ENCODE results near the gene ZBTB9. TPM values are rescaled to one million over a fixed set of nuclear protein-coding genes. Genes with fewer than 3 reads are reported as not detected.

ZBTB9 gene
- total and polyA plus RNA-seq, 5 donors from 2014 or later = 4.5 to 11.7 (median 7.2) TPM

DNA sequence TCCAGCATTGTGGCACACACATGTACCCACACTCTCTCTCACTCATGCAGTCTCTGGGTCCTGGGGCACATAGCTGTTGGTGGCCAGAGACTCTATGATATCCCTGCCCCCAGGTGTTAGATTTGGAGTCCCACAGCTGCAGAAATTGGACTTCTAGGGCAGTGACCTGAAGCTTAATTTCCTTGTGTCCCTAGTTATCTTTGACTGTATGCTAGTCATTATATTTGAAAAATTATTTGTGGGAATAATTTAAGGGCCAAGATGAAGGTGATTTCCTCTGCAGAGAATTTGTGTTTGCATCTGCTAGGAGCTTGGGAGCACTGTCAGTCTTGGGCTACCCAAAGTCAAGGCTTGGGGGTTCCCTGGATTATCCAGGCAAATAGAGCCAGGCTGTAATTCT lies 50.1 kb downstream of the ZBTB9 start:
- H3K4me1 ChIP-seq (ENCODE audit: control insufficient read depth, insufficient read depth, low read length, poor library complexity, severe bottlenecking) = no peaks in the 10 kb centered on the region
- H3K4me3 ChIP-seq (ENCODE audit: low read depth, low read length) = no peak overlapping the region
- no peaks in the 10 kb centered on the region for H3K9me3 ChIP-seq (ENCODE audit: control insufficient read depth in 2 of 2, low read length in 2 of 2)
- no peaks in the 10 kb centered on the region for H3K36me3 Mint-ChIP-seq
- no peaks in the 10 kb centered on the region for H3K27me3 ChIP-seq (ENCODE audit: control insufficient read depth, insufficient read depth, low read length)
- H3K27ac ChIP-seq (ENCODE audit: insufficient read depth, low read length, poor library complexity, severe bottlenecking) = no peak overlapping the region
- no peak overlapping the region for H3K4me3 Mint-ChIP-seq
- H3K36me3 ChIP-seq (ENCODE audit: control insufficient read depth, insufficient read depth, low read length) = no peaks in the 10 kb centered on the region
- H3K9me3 Mint-ChIP-seq = peaks cover 0 to 1% (median 0%) of the 10 kb centered on the region in 7 donors
- peaks cover 0 to 11% (median 7%) of the 10 kb centered on the region in 4 donors for H3K4me1 Mint-ChIP-seq
- peaks cover 15% of the 10 kb centered on the region for H3K27me3 Mint-ChIP-seq
- ATAC-seq (ENCODE audit: low read depth in 2 of 2) (no peak), DNase-seq (no peak)
- peak overlapping the region in 1 of 3 donors; percentile 28 for H3K27ac Mint-ChIP-seq

- no peak overlapping the region for H3K4me3 Mint-ChIP-seq
- H3K27me3 Mint-ChIP-seq = peaks cover 15% of the 10 kb centered on the region
- H3K27me3 ChIP-seq (ENCODE audit: control insufficient read depth, insufficient read depth, low read length) = no peaks in the 10 kb centered on the region
- H3K4me3 ChIP-seq (ENCODE audit: low read depth, low read length) = no peak overlapping the region
- H3K27ac ChIP-seq (ENCODE audit: insufficient read depth, low read length, poor library complexity, severe bottlenecking) = no peak overlapping the region
- no peaks in the 10 kb centered on the region for H3K36me3 ChIP-seq (ENCODE audit: control insufficient read depth, insufficient read depth, low read length)
- DNase-seq (no peak), ATAC-seq (ENCODE audit: low read depth in 2 of 2) (no peak)
- no peaks in the 10 kb centered on the region for H3K9me3 ChIP-seq (ENCODE audit: control insufficient read depth in 2 of 2, low read length in 2 of 2)
- H3K4me1 ChIP-seq (ENCODE audit: control insufficient read depth, insufficient read depth, low read length, poor library complexity, severe bottlenecking) = no peaks in the 10 kb centered on the region
- peaks cover 0 to 1% (median 0%) of the 10 kb centered on the region in 7 donors for H3K9me3 Mint-ChIP-seq
- no peak overlapping the region for H3K27ac Mint-ChIP-seq
- H3K4me1 Mint-ChIP-seq = peaks cover 0 to 13% (median 8%) of the 10 kb centered on the region in 4 donors
- H3K36me3 Mint-ChIP-seq = no peaks in the 10 kb centered on the region
These were observed 51.4 kb downstream of the ZBTB9 start for GRCh38 chr6:33505548-33506370.

Other genes starting within 250 kb of the ZBTB9 start
- gene HSD17B8, start 249.9 kb upstream of the ZBTB9 start, total RNA-seq = 8.8 TPM
- gene HSD17B8, start 249.9 kb upstream of the ZBTB9 start, polyA plus RNA-seq = 10 to 100 TPM; 33.3 to 53.9 (median 41.9) TPM
- 34.2 TPM for gene RING1, start 246.1 kb upstream of the ZBTB9 start, total RNA-seq
- 1 to 10 TPM; 4.9 to 6.3 (median 5.5) TPM for gene RING1, start 246.1 kb upstream of the ZBTB9 start, polyA plus RNA-seq
- gene VPS52, start 182.7 kb upstream of the ZBTB9 start, total RNA-seq = 70.6 TPM
- gene VPS52, start 182.7 kb upstream of the ZBTB9 start, polyA plus RNA-seq = 10 to 100 TPM; 12.4 to 17.4 (median 15.0) TPM
- gene RPS18, start 182.5 kb upstream of the ZBTB9 start, total RNA-seq = 2,198 TPM
- over 10,000 TPM in 1 of 4 donors, 1,000 to 10,000 TPM in 3; 7,008 to 10,525 (median 8,528) TPM for gene RPS18, start 182.5 kb upstream of the ZBTB9 start, polyA plus RNA-seq
- gene B3GALT4, start 177.5 kb upstream of the ZBTB9 start, total RNA-seq = 17.5 TPM
- 10 to 100 TPM; 27.5 to 35.9 (median 31.2) TPM for gene B3GALT4, start 177.5 kb upstream of the ZBTB9 start, polyA plus RNA-seq
- 31.5 TPM for gene WDR46, start 165.3 kb upstream of the ZBTB9 start, total RNA-seq
- gene WDR46, start 165.3 kb upstream of the ZBTB9 start, polyA plus RNA-seq = 10 to 100 TPM; 50.6 to 54.0 (median 52.0) TPM
- 20.0 TPM for gene PFDN6, start 165.0 kb upstream of the ZBTB9 start, total RNA-seq
- 10 to 100 TPM; 33.7 to 47.0 (median 38.4) TPM for gene PFDN6, start 165.0 kb upstream of the ZBTB9 start, polyA plus RNA-seq
- gene RGL2, start 155.6 kb upstream of the ZBTB9 start, total RNA-seq = 59.2 TPM
- 1 to 10 TPM; 7.2 to 9.4 (median 8.1) TPM for gene RGL2, start 155.6 kb upstream of the ZBTB9 start, polyA plus RNA-seq
- 281 TPM for gene TAPBP, start 140.5 kb upstream of the ZBTB9 start, total RNA-seq
- gene TAPBP, start 140.5 kb upstream of the ZBTB9 start, polyA plus RNA-seq = 100 to 1,000 TPM; 251 to 314 (median 262) TPM
- 19.4 TPM for gene ZBTB22, start 136.8 kb upstream of the ZBTB9 start, total RNA-seq
- 10 to 100 TPM in 2 of 4 donors, 1 to 10 TPM in 2; 8.3 to 13.5 (median 11.5) TPM for gene ZBTB22, start 136.8 kb upstream of the ZBTB9 start, polyA plus RNA-seq
- gene DAXX, start 131.6 kb upstream of the ZBTB9 start, total RNA-seq = 45.1 TPM
- 100 to 1,000 TPM in 2 of 4 donors, 10 to 100 TPM in 2; 88.0 to 104 (median 97.5) TPM for gene DAXX, start 131.6 kb upstream of the ZBTB9 start, polyA plus RNA-seq
- gene KIFC1, start 62.8 kb upstream of the ZBTB9 start, total RNA-seq = 8.7 TPM
- gene KIFC1, start 62.8 kb upstream of the ZBTB9 start, polyA plus RNA-seq = 1 to 10 TPM in 3 of 4 donors, under 1 TPM in 1; 0.41 to 3.9 (median 1.3) TPM
- gene PHF1, start 43.6 kb upstream of the ZBTB9 start, total RNA-seq = 403 TPM
- gene PHF1, start 43.6 kb upstream of the ZBTB9 start, polyA plus RNA-seq = 10 to 100 TPM; 41.5 to 72.2 (median 64.1) TPM
- gene CUTA, start 36.5 kb upstream of the ZBTB9 start, total RNA-seq = 202 TPM
- 100 to 1,000 TPM; 435 to 529 (median 489) TPM for gene CUTA, start 36.5 kb upstream of the ZBTB9 start, polyA plus RNA-seq
- gene SYNGAP1, start 34.5 kb upstream of the ZBTB9 start, total RNA-seq = 81.4 TPM
- gene SYNGAP1, start 34.5 kb upstream of the ZBTB9 start, polyA plus RNA-seq = under 1 TPM; 0.48 to 0.82 (median 0.63) TPM
- gene BAK1, start 125.7 kb downstream of the ZBTB9 start, total RNA-seq = 41.7 TPM
- gene BAK1, start 125.7 kb downstream of the ZBTB9 start, polyA plus RNA-seq = 10 to 100 TPM; 38.1 to 66.3 (median 54.4) TPM
- 54.5 TPM for gene ITPR3, start 166.7 kb downstream of the ZBTB9 start, total RNA-seq
- gene ITPR3, start 166.7 kb downstream of the ZBTB9 start, polyA plus RNA-seq = 1 to 10 TPM; 1.3 to 2.2 (median 1.9) TPM